Endothelial cell of umbilical vein (primary cell): ENCODE results near the gene SLC35E3. TPM values are rescaled to one million over a fixed set of nuclear protein-coding genes. Genes with fewer than 3 reads are reported as not detected.
A peak's percentile ranks its signal among the peaks of the same experiment; 100 is the strongest.
"Not testable (repeated sequence)": the region's sequence is repeated elsewhere in the genome, so short reads cannot be mapped to it uniquely, and the experiment has no call there.

Source experiments
- BruUV-seq: library from RNA; stranded (reverse); fragments of 400-500 nt; replicated peaks from 2 replicates; lab custom pipeline; 2021; lab: Mats Ljungman, UMichigan
- CTCF ChIA-PET: fragments of 300-600, 350-600 bp; sonication (Branson Sonifier 250); formaldehyde crosslinking; loops from one replicate; lab custom pipeline; 2021; ENCODE audit warnings: antibody characterized with exemption, inconsistent platforms; lab: Charles Lee
- POLR2A ChIA-PET: fragments of 300-600, 350-600 bp; sonication (Branson Sonifier 250); formaldehyde crosslinking; loops from one replicate; lab custom pipeline; 2021; ENCODE audit warnings: antibody characterized with exemption, inconsistent platforms; lab: Charles Lee
- DNase-seq: peaks from one replicate; pipeline ENCODE4 v3.0.0-alpha.2; 2011; ENCODE audit warnings: low read depth, low spot score
- FAIRE-seq: peaks from 2 replicates; lab custom pipeline; 2011; peaks lifted over from hg19 to GRCh38; lab: Jason Lieb, UNC
- H2AFZ ChIP-seq: 2 replicates; pipeline ENCODE4 v1.6.0; 2012; ENCODE audit warnings: low read depth, low read length, control low read depth, inconsistent platforms
- H3K27ac ChIP-seq: 2 replicates; pipeline ENCODE4 v1.5.1; 2011; ENCODE audit warnings: low read depth, mild to moderate bottlenecking, control low read depth, low read length, moderate library complexity; ENCODE audit not compliant: insufficient read depth
- H3K27me3 ChIP-seq, 2 experiments: 2 replicates each; pipeline versions ENCODE4 v1.6.0 to v1.6.1; 2011; ENCODE audit warnings: low read length in 2 of 2, mixed read lengths in 1 of 2; ENCODE audit not compliant: control insufficient read depth in 2 of 2, insufficient read depth in 2 of 2
- H3K36me3 ChIP-seq, 2 experiments: 2 replicates in 1 of 2; 3 replicates in 1 of 2; pipeline ENCODE4 v1.5.1; 2011; ENCODE audit warnings: low read length in 2 of 2, mild to moderate bottlenecking in 1 of 2, moderate library complexity in 1 of 2; ENCODE audit not compliant: control insufficient read depth in 2 of 2, insufficient read depth in 2 of 2; ENCODE audit errors: extremely low read depth in 1 of 2
- H3K4me1 ChIP-seq: 3 replicates; pipeline ENCODE4 v1.5.1; 2011; ENCODE audit warnings: mild to moderate bottlenecking, low read length; ENCODE audit not compliant: control insufficient read depth, insufficient read depth; ENCODE audit errors: extremely low read depth
- H3K4me2 ChIP-seq: 2 replicates; pipeline ENCODE4 v1.6.1; 2011; ENCODE audit warnings: low read length, control low read depth, mixed read lengths; ENCODE audit not compliant: insufficient read depth
- H3K4me3 ChIP-seq, 3 experiments: fragments of 200-600 bp in 1 of 3; sonication (generic), shearing (Covaris generic) in 1 of 3; replicated peaks in 1 of 3; 2 replicates each; pipeline ENCODE4 v1.5.1; 2011 to 2016; ENCODE audit warnings: control low read depth in 3 of 3, low read length in 3 of 3, mild to moderate bottlenecking in 2 of 3, inconsistent platforms in 1 of 3, low read depth in 1 of 3, moderate library complexity in 1 of 3; ENCODE audit not compliant: insufficient read depth in 1 of 3
- H3K79me2 ChIP-seq: 2 replicates; pipeline ENCODE4 v1.6.0; 2012; ENCODE audit warnings: low read length, inconsistent platforms; ENCODE audit not compliant: control insufficient read depth, insufficient read depth
- H3K9ac ChIP-seq: replicated peaks from 2 replicates; pipeline ENCODE3; 2011; ENCODE audit warnings: low read length, control low read depth; ENCODE audit not compliant: insufficient read depth; ENCODE audit errors: extremely low read depth
- H3K9me1 ChIP-seq: replicated peaks from 3 replicates; pipeline ENCODE4 v1.6.0; 2011; ENCODE audit warnings: mild to moderate bottlenecking, low read length; ENCODE audit not compliant: control insufficient read depth, insufficient read depth; ENCODE audit errors: extremely low read depth
- H3K9me3 ChIP-seq: replicated peaks from 2 replicates; pipeline ENCODE4 v1.5.1; 2012; ENCODE audit warnings: low read length, inconsistent platforms; ENCODE audit not compliant: control insufficient read depth, insufficient read depth
- H4K20me1 ChIP-seq: replicated peaks from 2 replicates; pipeline ENCODE3; 2011; ENCODE audit warnings: mild to moderate bottlenecking, low read length; ENCODE audit not compliant: control insufficient read depth, insufficient read depth; ENCODE audit errors: extremely low read depth
- FOS ChIP-seq: IDR thresholded peaks from 2 replicates; pipeline ENCODE4 v1.6.1; 2011; ENCODE audit warnings: mild to moderate bottlenecking, low read length, moderate library complexity, borderline replicate concordance; ENCODE audit not compliant: insufficient read depth
- MYC ChIP-seq: IDR thresholded peaks from one replicate; pipeline ENCODE4 v1.6.1; 2011; ENCODE audit warnings: mild to moderate bottlenecking, low read depth, low read length
- POLR2A ChIP-seq: IDR thresholded peaks from 2 replicates; pipeline ENCODE4 v1.6.1; 2012; ENCODE audit warnings: low read depth, mild to moderate bottlenecking, control low read depth, low read length
- dilution Hi-C: fragments of 300-500 bp; cut with MboI; formaldehyde crosslinking; loops from one replicate; pipeline ENCODE4 v1.15.0; 2019; ENCODE audit warnings: low sequenced_read_pairs; ENCODE audit not compliant: extremely low pct_ligation_motif_present
- intact Hi-C: fragments of 100-400 bp; cut with micrococcal nuclease; formaldehyde crosslinking; loops from one replicate; pipeline ENCODE4 v1.10.0; 2022
- polyA plus RNA-seq, 4 experiments: library from polyadenylated mRNA; depleted of rRNA in 3 of 4; stranded (reverse) in 3 of 4; unstranded in 1 of 4; fragments of >200 nt; gene quantifications; 2 replicates each; pipeline versions ENCODE4 v1.2.1 to v1.2.3, GENCODE V29; 2011 to 2012; ENCODE audit warnings: missing spikeins in 1 of 4
- total RNA-seq: library from RNA; stranded (reverse); gene quantifications from 2 replicates; pipeline ENCODE4 v1.2.3, GENCODE V29; 2021
- TF ChIP-seq, protein P1 (sequence below), 2 donors: IDR thresholded peaks; 1 replicate in 1 of 2; 2 replicates in 1 of 2; pipeline ENCODE4 v1.5.1; 2011; ENCODE audit warnings: low read length in 2 of 2, mild to moderate bottlenecking in 2 of 2, moderate library complexity in 2 of 2, control low read depth in 1 of 2, inconsistent platforms in 1 of 2, low read depth in 1 of 2; ENCODE audit not compliant: insufficient read depth in 1 of 2; ENCODE audit errors: extremely low read depth in 1 of 2

SLC35E3 gene
- total and polyA plus RNA-seq, 2 donors (not counting 3 experiments of a cell fraction or from before 2014, with no cell fraction given) = 8.1 to 13.8 TPM

DNA sequence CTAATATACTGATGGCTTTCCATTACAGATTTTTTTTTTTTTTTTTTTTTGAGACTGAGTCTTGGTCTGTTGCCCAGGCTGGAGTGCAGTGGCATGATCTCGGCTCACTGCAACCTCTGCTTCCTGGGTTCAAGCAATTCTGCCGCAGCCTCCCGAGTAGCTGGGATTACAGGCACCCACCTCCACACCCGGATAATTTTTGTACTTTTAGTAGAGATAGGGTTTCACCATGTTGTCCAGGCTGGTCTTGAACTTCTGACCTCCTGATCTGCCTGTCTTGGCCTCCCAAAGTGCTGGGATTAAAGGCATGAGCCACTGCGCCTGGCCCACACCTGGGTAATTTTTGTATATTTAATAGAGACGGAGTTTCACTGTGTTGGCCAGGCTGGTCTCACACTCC lies 65.6 kb downstream of the SLC35E3 start:
- not testable (repeated sequence) for FAIRE-seq

DNA sequence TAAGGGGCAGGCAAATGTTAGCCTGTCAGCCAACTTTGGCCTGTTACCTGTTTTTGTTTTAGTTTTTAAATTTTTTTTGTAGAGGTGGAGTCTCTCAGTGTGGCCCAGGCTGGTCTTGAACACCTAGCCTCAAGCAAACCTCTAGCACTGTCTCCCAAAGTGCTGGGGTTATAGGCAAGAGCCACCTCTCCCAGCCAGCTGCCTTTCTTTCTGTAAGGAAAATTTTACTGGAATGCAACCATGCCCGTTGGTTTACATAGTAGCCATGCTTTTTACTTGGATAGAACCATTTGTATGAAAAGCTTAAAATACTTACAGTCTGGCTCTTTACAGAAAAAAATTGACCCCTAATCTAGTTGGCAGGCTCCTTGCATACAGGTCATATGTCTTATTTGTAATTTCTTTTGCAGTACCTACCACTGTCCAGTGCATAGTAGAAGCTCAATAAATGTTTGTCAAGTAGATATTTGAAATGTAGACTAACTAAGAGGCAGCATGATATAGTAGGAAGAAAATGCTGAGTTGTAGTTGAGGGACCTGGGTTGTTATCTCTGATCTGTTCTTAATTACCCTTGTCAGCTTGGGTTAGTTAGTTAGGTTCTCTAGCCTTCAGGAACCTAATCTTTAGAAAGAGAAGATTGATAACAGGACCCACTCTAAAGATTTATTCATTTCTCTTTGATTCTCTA lies 66.7 kb downstream of the SLC35E3 start:
- TF ChIP-seq MYC (no peak), FOS (no peak), POLR2A (no peak)
- TF ChIP-seq, protein P1, sequence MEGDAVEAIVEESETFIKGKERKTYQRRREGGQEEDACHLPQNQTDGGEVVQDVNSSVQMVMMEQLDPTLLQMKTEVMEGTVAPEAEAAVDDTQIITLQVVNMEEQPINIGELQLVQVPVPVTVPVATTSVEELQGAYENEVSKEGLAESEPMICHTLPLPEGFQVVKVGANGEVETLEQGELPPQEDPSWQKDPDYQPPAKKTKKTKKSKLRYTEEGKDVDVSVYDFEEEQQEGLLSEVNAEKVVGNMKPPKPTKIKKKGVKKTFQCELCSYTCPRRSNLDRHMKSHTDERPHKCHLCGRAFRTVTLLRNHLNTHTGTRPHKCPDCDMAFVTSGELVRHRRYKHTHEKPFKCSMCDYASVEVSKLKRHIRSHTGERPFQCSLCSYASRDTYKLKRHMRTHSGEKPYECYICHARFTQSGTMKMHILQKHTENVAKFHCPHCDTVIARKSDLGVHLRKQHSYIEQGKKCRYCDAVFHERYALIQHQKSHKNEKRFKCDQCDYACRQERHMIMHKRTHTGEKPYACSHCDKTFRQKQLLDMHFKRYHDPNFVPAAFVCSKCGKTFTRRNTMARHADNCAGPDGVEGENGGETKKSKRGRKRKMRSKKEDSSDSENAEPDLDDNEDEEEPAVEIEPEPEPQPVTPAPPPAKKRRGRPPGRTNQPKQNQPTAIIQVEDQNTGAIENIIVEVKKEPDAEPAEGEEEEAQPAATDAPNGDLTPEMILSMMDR (IDR thresholded peaks at IDR 0.05; ENCODE audit: extremely low read depth in 1 of 2, insufficient read depth in 1 of 2, low read depth in 1 of 2, low read length in 2 of 2) = no peak
- H3K4me2 ChIP-seq = peak overlapping the region; percentile 86
- H3K27ac ChIP-seq = no peak overlapping the region
- peak overlapping the region; percentile 13 for H3K9ac ChIP-seq
- peaks cover 30% of the 10 kb centered on the region for H4K20me1 ChIP-seq
- dilution Hi-C loops (no loop called here), intact Hi-C loops (no loop called here)
- H3K4me1 ChIP-seq = peaks cover 5% of the 10 kb centered on the region
- no TSS peak for BruUV-seq
- DNase-seq (no peak), FAIRE-seq (no peak)
- CTCF ChIA-PET = interaction anchor here (1.2 to 2.6 kb wide), 2 partner anchors 17 kb away, joined by 3 to 11 read pairs; no protein-coding TSS in a partner anchor
- H2AFZ ChIP-seq = no peak overlapping the region
- no peaks in the 10 kb centered on the region for H3K9me3 ChIP-seq
- peak overlapping the region in 2 of 3 experiments; percentile 7 to 84 for H3K4me3 ChIP-seq
- peaks cover 86% of the 10 kb centered on the region for H3K79me2 ChIP-seq
- no peaks in the 10 kb centered on the region for H3K27me3 ChIP-seq
- peaks cover 2 to 36% of the 10 kb centered on the region in 2 experiments for H3K36me3 ChIP-seq
- H3K9me1 ChIP-seq = no peaks in the 10 kb centered on the region
- POLR2A ChIA-PET = interaction anchor here (1.0 to 1.5 kb wide), 3 partner anchors 9 to 66 kb away, joined by 4 to 5 read pairs (median 4); no protein-coding TSS in a partner anchor

More for the DNA sequence above, 65.6 kb downstream of the SLC35E3 start:
- H2AFZ ChIP-seq, BruUV-seq, H3K27me3 ChIP-seq, DNase-seq, H3K9me1 ChIP-seq, H3K9ac ChIP-seq, dilution Hi-C loops, H3K27ac ChIP-seq, intact Hi-C loops, H3K4me1 ChIP-seq, H3K9me3 ChIP-seq: not testable (repeated sequence)
- Histone ChIP-seq H3K79me2 (peaks cover 79% of the 10 kb centered on the region), H3K4me2 (peak overlapping the region; percentile 86), H3K36me3 (peaks cover 2 to 32% of the 10 kb centered on the region in 2 experiments), H3K4me3 (peak overlapping the region in 1 of 3 experiments; percentile 84), H4K20me1 (peaks cover 25% of the 10 kb centered on the region)
- CTCF ChIA-PET = interaction anchor here (1.2 to 2.6 kb wide), 2 partner anchors 16 to 18 kb away, joined by 3 to 11 read pairs; no protein-coding TSS in a partner anchor
- POLR2A ChIA-PET = interaction anchor here (0.8 kb wide), 1 partner anchor 10 kb away, joined by 3 read pairs; no protein-coding TSS in a partner anchor
